GM12878 (cell line): ENCODE data around the gene PRDM16. TPM values are rescaled to one million over a fixed set of nuclear protein-coding genes. Genes with fewer than 3 reads are reported as not detected.

Experiments used
- ATAC-seq: fragments of 200-7000 bp; cut with Tn5 transposase; 3 replicates; pipeline ENCODE4 v1.9.1; 2020; ENCODE audit warnings: mild to moderate bottlenecking, moderate library complexity
- BruUV-seq: library from RNA; stranded (reverse); fragments of 400-500 nt; replicated peaks from 2 replicates; lab custom pipeline; 2021; lab: Mats Ljungman, UMichigan
- CTCF ChIA-PET: fragments of 300-600 bp; sonication (Branson Sonifier 250); formaldehyde crosslinking; extraction: SDS; loops from one replicate; lab custom pipeline; 2021; ENCODE audit warnings: inconsistent platforms; lab: Yijun Ruan, JAX
- POLR2A ChIA-PET: fragments of 350-600 bp; formaldehyde crosslinking; extraction: SDS; loops from one replicate; lab custom pipeline; 2021; ENCODE audit warnings: inconsistent platforms; lab: Charles Lee
- RAD21 ChIA-PET: fragments of 300-600 bp; sonication (Branson Sonifier 250); formaldehyde crosslinking; loops from one replicate; lab custom pipeline; 2023; ENCODE audit warnings: antibody characterized with exemption; ENCODE audit not compliant: unreplicated experiment; lab: Charles Lee
- SMC1A ChIA-PET: fragments of 300-600 bp; sonication (Branson Sonifier 250); formaldehyde crosslinking; loops from one replicate; lab custom pipeline; 2023; ENCODE audit not compliant: unreplicated experiment, uncharacterized antibody; lab: Charles Lee
- DNase-seq: peaks from one replicate; pipeline ENCODE4 v3.0.0-alpha.2; 2011; ENCODE audit warnings: low read depth, low spot score
- FAIRE-seq: peaks from 3 replicates; lab custom pipeline; 2011; peaks lifted over from hg19 to GRCh38; lab: Jason Lieb, UNC
- H2AFZ ChIP-seq: 2 replicates; pipeline ENCODE4 v1.6.0; 2011; ENCODE audit warnings: low read depth, low read length, control low read depth; ENCODE audit not compliant: control insufficient read depth
- H3K27ac ChIP-seq: 2 replicates; pipeline ENCODE4 v1.5.1; 2011; ENCODE audit warnings: control low read depth; ENCODE audit not compliant: control insufficient read depth, insufficient read depth
- H3K27me3 ChIP-seq, 2 experiments: replicated peaks in 1 of 2; 2 replicates each; pipeline versions ENCODE4 v1.6.0 to v1.6.1; 2011; ENCODE audit warnings: low read length in 1 of 2; ENCODE audit not compliant: control insufficient read depth in 2 of 2, insufficient read depth in 2 of 2
- H3K36me3 ChIP-seq, 2 experiments: 2 replicates each; pipeline ENCODE4 v1.5.1; 2011; ENCODE audit warnings: low read length in 1 of 2; ENCODE audit not compliant: control insufficient read depth in 2 of 2, insufficient read depth in 2 of 2
- H3K4me1 ChIP-seq: 2 replicates; pipeline ENCODE4 v1.6.1; 2011; ENCODE audit warnings: mild to moderate bottlenecking, low read length, moderate library complexity, mixed read lengths; ENCODE audit not compliant: control insufficient read depth, insufficient read depth
- H3K4me2 ChIP-seq: 2 replicates; pipeline ENCODE4 v1.6.0; 2011; ENCODE audit warnings: control low read depth; ENCODE audit not compliant: control insufficient read depth, insufficient read depth
- H3K4me3 ChIP-seq: fragments of 200-600 bp; sonication (generic); 2 replicates; pipeline ENCODE4 v1.5.1; 2016
- H3K79me2 ChIP-seq: 2 replicates; pipeline ENCODE4 v1.6.0; 2011; ENCODE audit warnings: low read length; ENCODE audit not compliant: control insufficient read depth, insufficient read depth
- H3K9ac ChIP-seq: 2 replicates; pipeline ENCODE4 v1.8.0; 2011; ENCODE audit warnings: low read length, control low read depth, mixed read lengths; ENCODE audit not compliant: control insufficient read depth, insufficient read depth
- H3K9me3 ChIP-seq: replicated peaks from 3 replicates; pipeline ENCODE4 v1.5.1; 2011; ENCODE audit warnings: mild to moderate bottlenecking, low read length; ENCODE audit not compliant: control insufficient read depth, insufficient read depth
- H4K20me1 ChIP-seq: 2 replicates; pipeline ENCODE4 v1.6.0; 2011; ENCODE audit not compliant: control insufficient read depth, insufficient read depth
- BCL11A ChIP-seq: IDR thresholded peaks from 2 replicates; pipeline ENCODE4 v1.6.1; 2011; ENCODE audit warnings: low read depth, low read length
- CHD2 ChIP-seq: IDR thresholded peaks from 2 replicates; pipeline ENCODE4 v1.6.1; 2011; ENCODE audit warnings: low read depth, low read length, improper control_type of control experiment, borderline replicate concordance
- DPF2 ChIP-seq: fragments of 450-650 bp; IDR thresholded peaks from 2 replicates; pipeline ENCODE4 v1.6.1; 2017; ENCODE audit warnings: mild to moderate bottlenecking
- ETV6 ChIP-seq, 2 experiments: fragments of 450-650 bp in 1 of 2; IDR thresholded peaks in 1 of 2; conservative IDR thresholded peaks in 1 of 2; 2 replicates each; pipeline ENCODE4 v1.6.1; 2014; ENCODE audit warnings: antibody characterized with exemption in 1 of 2, borderline replicate concordance in 1 of 2, low read depth in 1 of 2, mild to moderate bottlenecking in 1 of 2, moderate library complexity in 1 of 2
- IRF4 ChIP-seq: IDR thresholded peaks from 2 replicates; pipeline ENCODE4 v1.6.1; 2011; ENCODE audit warnings: low read depth, low read length
- RELA ChIP-seq: fragments of 450-650 bp; IDR thresholded peaks from 2 replicates; pipeline ENCODE4 v1.8.0; 2014; ENCODE audit warnings: borderline replicate concordance; ENCODE audit not compliant: partially characterized antibody
- SREBF2 ChIP-seq: IDR thresholded peaks from 2 replicates; pipeline ENCODE4 v1.6.1; 2012; ENCODE audit warnings: mild to moderate bottlenecking, low read length
- TAF1 ChIP-seq: IDR thresholded peaks from 2 replicates; pipeline ENCODE4 v1.6.1; 2011; ENCODE audit warnings: mild to moderate bottlenecking, low read depth, low read length, borderline replicate concordance
- USF1 ChIP-seq: IDR thresholded peaks from 2 replicates; pipeline ENCODE4 v1.6.1; 2011; ENCODE audit warnings: borderline replicate concordance, low read depth, mild to moderate bottlenecking, moderate library complexity, mixed read lengths, low read length; ENCODE audit not compliant: insufficient read depth; ENCODE audit errors: extremely low read length
- WGBS: methylation state at CpG from one replicate; pipeline ENCODE4 v1.1.6; 2016; ENCODE audit warnings: low lambda C conversion rate; ENCODE audit not compliant: insufficient replicate concordance, insufficient coverage; ENCODE audit errors: missing lambda C conversion rate; 5-methylcytosine and 5-hydroxymethylcytosine counted together
- in situ Hi-C: fragments of 300-500 bp; cut with MboI; formaldehyde crosslinking; loops from 9 replicates; pipeline ENCODE4 v1.14.3; 2018; ENCODE audit warnings: mixed read lengths
- intact Hi-C: fragments of 100-400 bp; cut with micrococcal nuclease; formaldehyde crosslinking; loops from one replicate; pipeline ENCODE4 v1.14.2; 2022; ENCODE audit not compliant: unreplicated experiment
- polyA plus RNA-seq, 11 experiments: library from polyadenylated mRNA; depleted of rRNA in 4 of 11; unstranded in 6 of 11; stranded (reverse) in 5 of 11; fragments of >200 nt; fragmentation: Nextera tagmentation in 4 of 11; fragmentation: Illumina TruSeq in 1 of 11; extraction: Ambion mirVana in 4 of 11; extraction: Trizol in 1 of 11; gene quantifications; 1 replicate in 1 of 11; 2 replicates in 10 of 11; pipeline versions ENCODE4 v1.2.1 to v1.2.3, GENCODE V29; 2011 to 2016; ENCODE audit warnings: inconsistent platforms in 2 of 11, missing spikeins in 2 of 11, low read depth in 1 of 11
- total RNA-seq, 4 experiments: library from RNA; depleted of rRNA in 3 of 4; stranded (reverse); fragments of >200 nt in 3 of 4; fragmentation: Illumina TruSeq in 1 of 4; extraction: Trizol in 1 of 4; gene quantifications; 2 replicates each; pipeline versions ENCODE4 v1.2.1 to v1.2.3, GENCODE V29; 2013 to 2021
- TF ChIP-seq, protein P1 (sequence below): fragments of 450-650 bp; IDR thresholded peaks from 2 replicates; pipeline ENCODE4 v1.6.1; 2014; ENCODE audit warnings: mild to moderate bottlenecking
- TF ChIP-seq, protein P2 (sequence below): IDR thresholded peaks from 2 replicates; pipeline ENCODE4 v1.6.1; 2012; ENCODE audit warnings: low read depth, low read length, improper control_type of control experiment

PRDM16 gene
- total and polyA plus RNA-seq, 10 of the 15 experiments (the other 5 are each of a cell fraction or from before 2014, with no cell fraction given): 0.03 TPM; not detected in 9

DNA sequence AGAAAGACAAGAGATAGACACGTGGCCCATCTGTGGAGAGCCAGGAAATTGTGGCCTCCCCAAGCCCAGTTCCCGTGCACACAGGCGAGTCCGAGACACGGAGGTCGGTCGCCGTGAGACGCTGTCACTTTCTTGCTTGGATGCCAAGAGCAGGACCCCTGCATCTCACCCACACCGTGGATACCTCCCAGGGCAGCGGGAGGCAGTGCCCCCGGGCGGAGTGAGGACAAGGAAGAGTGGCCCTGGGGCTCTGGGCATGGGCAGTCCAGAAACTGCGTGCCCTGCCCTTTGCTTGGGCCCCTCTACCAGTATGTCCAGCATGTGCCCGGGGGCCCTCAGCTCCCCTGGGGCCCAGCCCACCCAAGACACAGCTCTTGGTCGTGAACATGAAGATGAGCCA, 360.8 kb downstream of the PRDM16 start:
- intact Hi-C loops (no loop called here), in situ Hi-C loops (loop anchor here (5.0 to 10.0 kb wide), 3 partner anchors 55 to 1235 kb away; partner anchors contain the start of genes FAAP20 and PEX10)
- Histone ChIP-seq H3K4me2 (no peak overlapping the region), H4K20me1 (no peaks in the 10 kb centered on the region), H3K4me3 (no peak overlapping the region), H3K79me2 (no peaks in the 10 kb centered on the region), H2AFZ (no peak overlapping the region), H3K4me1 (no peaks in the 10 kb centered on the region), H3K9me3 (no peaks in the 10 kb centered on the region), H3K27me3 (no peaks in the 10 kb centered on the region), H3K36me3 (no peaks in the 10 kb centered on the region), H3K27ac (no peak overlapping the region), H3K9ac (no peak overlapping the region)
- no peak for FAIRE-seq
- TF ChIP-seq USF1 (no peak), ETV6 (conservative IDR thresholded peaks at IDR 0.05 in 1 of 2, IDR thresholded peaks at IDR 0.05 in 1 of 2; ENCODE audit: borderline replicate concordance in 1 of 2, low read depth in 1 of 2) (no peak), IRF4 (no peak)
- TF ChIP-seq, protein P1, sequence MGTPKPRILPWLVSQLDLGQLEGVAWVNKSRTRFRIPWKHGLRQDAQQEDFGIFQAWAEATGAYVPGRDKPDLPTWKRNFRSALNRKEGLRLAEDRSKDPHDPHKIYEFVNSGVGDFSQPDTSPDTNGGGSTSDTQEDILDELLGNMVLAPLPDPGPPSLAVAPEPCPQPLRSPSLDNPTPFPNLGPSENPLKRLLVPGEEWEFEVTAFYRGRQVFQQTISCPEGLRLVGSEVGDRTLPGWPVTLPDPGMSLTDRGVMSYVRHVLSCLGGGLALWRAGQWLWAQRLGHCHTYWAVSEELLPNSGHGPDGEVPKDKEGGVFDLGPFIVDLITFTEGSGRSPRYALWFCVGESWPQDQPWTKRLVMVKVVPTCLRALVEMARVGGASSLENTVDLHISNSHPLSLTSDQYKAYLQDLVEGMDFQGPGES: no peak
- DNase-seq: no peak
- WGBS: 22% methylated on average over 16 of the region's 16 CpGs
- SMC1A ChIA-PET: no interaction called here
- RAD21 ChIA-PET: no interaction called here
- POLR2A ChIA-PET: no interaction called here
- BruUV-seq: no TSS peak
- no peak for ATAC-seq
- CTCF ChIA-PET: no interaction called here

- Histone ChIP-seq H4K20me1 (no peaks in the 10 kb centered on the region), H3K79me2 (no peaks in the 10 kb centered on the region), H3K4me3 (no peak overlapping the region), H3K4me1 (no peaks in the 10 kb centered on the region), H3K27ac (no peak overlapping the region), H3K4me2 (no peak overlapping the region), H3K27me3 (no peaks in the 10 kb centered on the region), H3K36me3 (no peaks in the 10 kb centered on the region), H2AFZ (no peak overlapping the region), H3K9me3 (no peaks in the 10 kb centered on the region), H3K9ac (no peak overlapping the region)
- 26% methylated on average over 15 of the region's 19 CpGs for WGBS
- intact Hi-C loops (no loop called here), in situ Hi-C loops (loop anchor here (10.0 kb wide), 1 partner anchor 56 kb away; no protein-coding TSS in a partner anchor)
- ATAC-seq: no peak
- ChIA-PET SMC1A (no interaction called here), RAD21 (no interaction called here), POLR2A (no interaction called here), CTCF (no interaction called here)
- DNase-seq: no peak
- BruUV-seq: no TSS peak
- FAIRE-seq: no peak
- TF ChIP-seq CHD2 (no peak), DPF2 (no peak), RELA (no peak), BCL11A (no peak), IRF4 (no peak), TAF1 (no peak), SREBF2 (no peak)
- TF ChIP-seq, protein P2, sequence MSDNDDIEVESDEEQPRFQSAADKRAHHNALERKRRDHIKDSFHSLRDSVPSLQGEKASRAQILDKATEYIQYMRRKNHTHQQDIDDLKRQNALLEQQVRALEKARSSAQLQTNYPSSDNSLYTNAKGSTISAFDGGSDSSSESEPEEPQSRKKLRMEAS: no peak
Observed at GRCh38 chr1:3430406-3430805, 361.4 kb downstream of the PRDM16 start.
